Ectodermal cell (in vitro differentiated cells): Measurements from ENCODE around the gene PARPBP. TPM values are rescaled to one million over a fixed set of nuclear protein-coding genes. Genes with fewer than 3 reads are reported as not detected.
"Not testable (repeated sequence)": the region's sequence is repeated elsewhere in the genome, so short reads cannot be mapped to it uniquely, and the experiment has no call there.

Experiments
- H3K27ac ChIP-seq: 2 replicates; pipeline ENCODE4 v1.7.0; 2013; ENCODE audit warnings: mild to moderate bottlenecking, low read depth, low read length; ENCODE audit not compliant: insufficient read depth, poor library complexity, severe bottlenecking
- H3K27me3 ChIP-seq: 2 replicates; pipeline ENCODE4 v1.7.0; 2013; ENCODE audit warnings: mild to moderate bottlenecking, low read length; ENCODE audit not compliant: insufficient read depth, control insufficient read depth, poor library complexity, severe bottlenecking
- H3K36me3 ChIP-seq: one replicate; pipeline ENCODE4 v1.7.0; 2013; ENCODE audit warnings: low read length; ENCODE audit not compliant: control insufficient read depth, insufficient read depth
- H3K4me1 ChIP-seq: one replicate; pipeline ENCODE4 v1.7.0; 2013; ENCODE audit warnings: low read length; ENCODE audit not compliant: control insufficient read depth, insufficient read depth
- H3K4me3 ChIP-seq: 2 replicates; pipeline ENCODE4 v1.7.0; 2013; ENCODE audit warnings: low read depth, low read length, control low read depth; ENCODE audit not compliant: insufficient read depth
- H3K9me3 ChIP-seq: 2 replicates; pipeline ENCODE4 v1.7.0; 2013; ENCODE audit warnings: mild to moderate bottlenecking, low read length, moderate library complexity; ENCODE audit not compliant: control insufficient read depth
- WGBS, 2 experiments: methylation state at CpG; one replicate each; pipeline ENCODE4 v1.1.7; 2013; ENCODE audit warnings: missing lambda C conversion rate in 2 of 2; 5-methylcytosine and 5-hydroxymethylcytosine counted together
- polyA plus RNA-seq, 4 experiments: library from polyadenylated mRNA; stranded (reverse); fragments of 50-300 nt; gene quantifications; one replicate each; pipeline ENCODE4 v1.2.3, GENCODE V29; 2013

PARPBP gene
- 37.4 TPM for polyA plus RNA-seq (2013, experiment 1 of 4)
- 33.3 TPM for polyA plus RNA-seq (2013, experiment 2 of 4)
- polyA plus RNA-seq (2013, experiment 3 of 4), result 30.4 TPM
- 30.5 TPM for polyA plus RNA-seq (2013, experiment 4 of 4)

GRCh38 chr12:102119674-102120563, at the start of gene PARPBP, which contains the start of gene NUP37:
PARPBP (plus strand) TSS chr12:102120183; CDS start chr12:102123889, 3,706 bp downstream.
NUP37 (minus strand) TSS chr12:102120114; CDS start chr12:102118518, 1,596 bp downstream.
- H3K36me3 ChIP-seq, result no peaks in the 10 kb centered on the region
- no peaks in the 10 kb centered on the region for H3K9me3 ChIP-seq

GRCh38 chr12:102072092-102072491, 47.9 kb upstream of the PARPBP start:
- H3K9me3 ChIP-seq, H3K27me3 ChIP-seq, H3K4me3 ChIP-seq, H3K36me3 ChIP-seq, H3K27ac ChIP-seq, H3K4me1 ChIP-seq: not testable (repeated sequence)
- WGBS, 2 experiments, result 88 to 95% methylated on average over 7 of the region's 7 CpGs

More at GRCh38 chr12:102119674-102120563, at the start of gene PARPBP, which contains the start of gene NUP37:
- WGBS, 2 experiments, result 0 to 1% methylated on average over 62 of the region's 62 CpGs
- Histone ChIP-seq H3K4me3 (peak within 1 kb of the TSS; percentile 87), H3K27ac (peak within 1 kb of the TSS; percentile 31), H3K4me1 (no peaks in the 10 kb centered on the region), H3K27me3 (no peaks in the 10 kb centered on the region)

GRCh38 chr12:102080842-102081241, 39.1 kb upstream of the PARPBP start:
- no peaks in the 10 kb centered on the region for H3K4me1 ChIP-seq
- peaks cover 4% of the 10 kb centered on the region for H3K36me3 ChIP-seq
- H3K4me3 ChIP-seq, result no peak overlapping the region
- H3K27me3 ChIP-seq, result no peaks in the 10 kb centered on the region
- H3K9me3 ChIP-seq, result no peaks in the 10 kb centered on the region
- WGBS, 2 experiments, result 92 to 96% methylated on average over 4 of the region's 4 CpGs
- H3K27ac ChIP-seq, result no peak overlapping the region

- H3K36me3 ChIP-seq, H3K4me1 ChIP-seq: not testable (repeated sequence)
- WGBS, 2 experiments, result 94 to 95% methylated on average over 38 of the region's 38 CpGs
These were observed 30.7 kb upstream of the PARPBP start for GRCh38 chr12:102089228-102089835.

GRCh38 chr12:102093319-102093718, 26.7 kb upstream of the PARPBP start:
- Histone ChIP-seq H3K27me3 (no peaks in the 10 kb centered on the region), H3K9me3 (no peaks in the 10 kb centered on the region), H3K27ac (no peak overlapping the region), H3K36me3 (peaks cover 12% of the 10 kb centered on the region), H3K4me1 (no peaks in the 10 kb centered on the region), H3K4me3 (no peak overlapping the region)

More at GRCh38 chr12:102089228-102089835, 30.7 kb upstream of the PARPBP start:
- not testable (repeated sequence) for H3K9me3 ChIP-seq, H3K27ac ChIP-seq, H3K27me3 ChIP-seq, H3K4me3 ChIP-seq

- peaks cover 9% of the 10 kb centered on the region for H3K36me3 ChIP-seq
- 77 to 98% methylated on average over 1 to 2 of the region's 2 CpGs for WGBS, 2 experiments
These were observed 24.2 kb upstream of the PARPBP start for GRCh38 chr12:102095677-102096263.

GRCh38 chr12:102096855-102097254, 23.1 kb upstream of the PARPBP start:
- Histone ChIP-seq H3K27me3 (no peaks in the 10 kb centered on the region), H3K9me3 (no peaks in the 10 kb centered on the region), H3K4me3 (no peak overlapping the region), H3K36me3 (peaks cover 9% of the 10 kb centered on the region), H3K27ac (no peak overlapping the region), H3K4me1 (no peaks in the 10 kb centered on the region)
- WGBS, 2 experiments, result 95 to 97% methylated on average over 3 of the region's 3 CpGs

More at GRCh38 chr12:102095677-102096263, 24.2 kb upstream of the PARPBP start:
- no peaks in the 10 kb centered on the region for H3K27me3 ChIP-seq
- H3K9me3 ChIP-seq, result no peaks in the 10 kb centered on the region
- no peaks in the 10 kb centered on the region for H3K4me1 ChIP-seq
- no peak overlapping the region for H3K27ac ChIP-seq
- H3K4me3 ChIP-seq, result no peak overlapping the region

GRCh38 chr12:102106905-102107304, 13.1 kb upstream of the PARPBP start:
- no peaks in the 10 kb centered on the region for H3K4me1 ChIP-seq
- WGBS, 2 experiments, result 94 to 97% methylated on average over 3 of the region's 3 CpGs
- peaks cover 41% of the 10 kb centered on the region for H3K36me3 ChIP-seq
- no peak overlapping the region for H3K4me3 ChIP-seq
- no peaks in the 10 kb centered on the region for H3K27me3 ChIP-seq
- H3K9me3 ChIP-seq, result no peaks in the 10 kb centered on the region
- no peak overlapping the region for H3K27ac ChIP-seq

GRCh38 chr12:102107970-102108369, 12.0 kb upstream of the PARPBP start:
- H3K4me1 ChIP-seq, result no peaks in the 10 kb centered on the region
- no peak overlapping the region for H3K27ac ChIP-seq
- H3K4me3 ChIP-seq, result no peak overlapping the region
- no peaks in the 10 kb centered on the region for H3K9me3 ChIP-seq
- 90 to 97% methylated on average over 1 of the region's 1 CpG for WGBS, 2 experiments
- H3K27me3 ChIP-seq, result no peaks in the 10 kb centered on the region
- peaks cover 41% of the 10 kb centered on the region for H3K36me3 ChIP-seq

- Histone ChIP-seq H3K9me3 (no peaks in the 10 kb centered on the region), H3K4me1 (no peaks in the 10 kb centered on the region), H3K27me3 (no peaks in the 10 kb centered on the region), H3K4me3 (no peak overlapping the region), H3K27ac (no peak overlapping the region), H3K36me3 (peaks cover 31% of the 10 kb centered on the region)
These were observed 9.2 kb upstream of the PARPBP start for GRCh38 chr12:102110782-102111181.
